GM08714 (cell line): ENCODE results near the gene VAC14.

ENCODE experiments used
- H3K4me3 ChIP-seq: fragments of 200-500 bp; sonication (Bioruptor generic); 2 replicates; pipeline ENCODE4 v1.5.1; 2014; ENCODE audit warnings: mild to moderate bottlenecking, low read length, inconsistent platforms
- ZNF274 ChIP-seq: IDR thresholded peaks from 2 replicates; pipeline ENCODE4 v1.6.1; 2012; ENCODE audit warnings: mild to moderate bottlenecking, low read depth, low read length

VAC14 gene

DNA sequence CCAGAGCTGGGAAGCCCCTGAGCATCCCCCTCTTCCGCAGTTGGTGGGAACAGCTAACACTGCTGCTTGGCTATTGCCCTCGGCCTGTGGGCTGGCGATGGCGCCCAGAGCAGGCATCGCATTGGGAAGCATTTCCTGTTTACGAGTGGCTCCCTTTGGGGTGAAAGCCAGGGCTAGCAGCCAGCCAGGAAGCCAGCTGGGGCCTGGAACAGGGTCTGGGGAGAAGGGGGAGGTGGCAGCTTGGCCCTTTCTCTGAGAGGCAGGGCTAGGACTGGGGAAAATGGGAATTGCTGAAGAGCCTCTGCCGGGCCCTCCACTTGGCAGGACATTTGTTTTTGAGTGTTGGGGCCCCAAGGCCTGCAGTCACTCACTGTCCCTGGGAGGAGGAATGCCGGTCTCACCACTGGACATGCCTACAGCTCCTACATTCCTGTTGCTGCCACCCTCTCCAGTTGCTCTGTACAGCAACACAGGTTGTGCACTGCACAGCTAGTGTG, 112.7 kb downstream of the VAC14 start:
- no peak for TF ChIP-seq ZNF274
- H3K4me3 ChIP-seq: no peak overlapping the region

- no peak for TF ChIP-seq ZNF274
- H3K4me3 ChIP-seq: no peak overlapping the region
Measured at GRCh38 chr16:70687671-70688245, 113.2 kb downstream of the VAC14 start.

DNA sequence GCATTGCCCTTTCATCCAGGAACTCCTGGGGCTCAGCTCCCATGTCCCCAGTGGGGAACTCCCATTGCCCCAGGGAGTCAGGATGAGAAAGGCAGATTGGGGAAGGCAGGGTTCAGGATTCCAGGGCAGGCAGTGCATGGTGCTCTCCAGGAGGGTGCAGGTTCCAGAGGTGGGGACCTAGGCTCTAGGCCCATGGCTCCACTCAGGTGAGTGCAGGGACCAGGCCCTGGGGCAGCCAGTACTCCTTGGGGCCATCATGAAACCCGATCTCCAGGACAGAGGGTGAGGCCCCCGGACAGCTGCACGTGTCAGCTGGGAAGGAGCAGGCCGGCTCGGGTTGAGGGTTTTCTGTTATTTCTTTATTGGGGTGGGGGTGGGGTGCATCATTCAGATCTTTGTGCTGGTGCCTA, 113.9 kb downstream of the VAC14 start:
- no peak for TF ChIP-seq ZNF274
- H3K4me3 ChIP-seq: no peak overlapping the region

- TF ChIP-seq ZNF274: no peak
- no peak overlapping the region for H3K4me3 ChIP-seq
Measured at GRCh38 chr16:70686376-70687101, 114.4 kb downstream of the VAC14 start.

GRCh38 chr16:70685938-70686375, 115.0 kb downstream of the VAC14 start, which contains the start of gene MTSS2:
Gene MTSS2 (minus strand): TSS chr16:70686053. CDS start chr16:70685791, 262 bp downstream.
- H3K4me3 ChIP-seq: peak within 1 kb of the TSS; percentile 35; the same call in 1 of the 2 replicates
- no peak for TF ChIP-seq ZNF274

DNA sequence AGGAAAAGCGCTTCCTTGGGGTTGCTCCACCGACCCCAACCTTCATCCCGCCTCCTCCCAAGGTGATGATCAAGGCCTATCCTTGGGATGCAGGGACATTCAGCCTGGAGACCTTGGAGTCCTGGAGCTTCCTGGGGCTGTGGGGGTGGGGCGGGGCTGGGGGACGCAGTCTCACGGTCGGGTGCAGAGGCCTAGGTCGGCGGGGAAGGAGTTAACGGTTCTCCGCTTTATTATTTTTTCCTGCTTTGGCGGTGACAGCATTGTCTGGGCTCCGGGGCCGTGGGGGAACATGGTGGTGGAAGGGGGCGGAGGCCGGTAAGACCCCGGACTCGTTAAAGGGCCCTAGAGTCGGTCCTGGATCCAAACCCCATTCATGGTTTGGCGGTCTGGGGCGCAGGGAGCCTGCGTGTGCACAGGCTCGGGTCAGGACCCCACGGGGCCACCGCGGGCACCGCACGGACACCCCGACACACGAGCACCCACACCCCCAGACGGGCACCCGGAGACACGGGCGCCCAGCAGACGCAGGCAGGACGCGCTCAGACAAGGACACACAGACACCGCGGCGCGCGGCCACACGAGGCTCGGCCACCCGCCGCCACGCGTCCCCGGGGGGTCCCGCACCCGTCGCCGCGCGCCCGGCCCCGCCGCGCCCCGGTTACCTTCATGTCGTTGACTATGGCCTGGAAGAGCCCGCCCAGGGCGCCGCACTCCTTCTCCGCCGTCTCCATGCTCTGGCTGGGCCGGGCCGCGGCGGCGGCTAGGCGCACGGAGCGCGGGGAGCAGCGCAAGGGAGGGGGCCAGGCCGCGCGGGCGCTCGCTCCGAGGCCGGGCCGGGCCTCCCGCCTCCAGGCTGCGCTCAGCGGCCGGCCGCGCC, 115.7 kb downstream of the VAC14 start:
- peak overlapping the region; percentile 35; the same call in 1 of the 2 replicates for H3K4me3 ChIP-seq
- no peak for TF ChIP-seq ZNF274

- no peak overlapping the region for H3K4me3 ChIP-seq
- TF ChIP-seq ZNF274: no peak
Measured at GRCh38 chr16:70684146-70685060, 116.6 kb downstream of the VAC14 start.

DNA sequence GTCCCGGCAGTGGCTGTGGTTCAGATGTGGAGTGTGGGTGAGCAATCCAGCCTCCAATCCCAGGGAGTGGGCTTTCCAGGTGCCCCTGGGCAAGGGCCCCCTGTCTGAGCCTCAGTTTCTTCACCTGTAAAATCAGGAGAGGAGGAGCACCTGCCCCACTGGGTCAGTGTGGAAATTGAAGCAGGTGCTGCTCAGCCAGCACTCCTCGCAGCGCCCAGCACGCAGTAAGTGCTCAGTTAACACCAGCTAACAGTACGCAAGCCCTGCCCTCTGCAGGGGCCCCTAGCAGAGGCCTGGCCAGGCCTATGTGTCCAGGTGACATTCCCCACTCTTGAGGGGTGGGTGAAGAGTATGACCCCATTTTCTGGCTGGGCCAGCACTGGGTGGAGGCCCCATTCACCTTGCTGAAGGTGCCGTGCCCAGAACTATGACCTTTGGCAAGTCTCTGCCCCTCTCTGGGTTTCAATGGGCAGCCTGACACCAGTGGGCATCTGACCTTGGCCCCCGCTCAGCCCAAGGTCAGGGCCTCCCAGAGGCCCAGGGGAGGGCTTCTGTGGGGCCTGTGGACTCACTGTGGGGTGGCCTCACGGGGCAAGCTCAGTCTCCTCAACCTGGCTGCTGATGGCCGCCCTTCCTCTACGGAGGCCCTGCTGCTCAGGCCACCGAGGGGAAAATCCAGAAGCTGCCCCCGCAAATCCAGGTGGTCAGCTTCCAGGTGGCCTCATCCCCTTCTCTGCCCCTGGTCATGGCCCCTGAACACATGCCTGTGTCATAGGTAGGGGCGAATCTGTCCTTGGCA, 117.6 kb downstream of the VAC14 start:
- no peak for TF ChIP-seq ZNF274
- H3K4me3 ChIP-seq: no peak overlapping the region

- H3K4me3 ChIP-seq: no peak overlapping the region
- no peak for TF ChIP-seq ZNF274
Measured at GRCh38 chr16:70682239-70683145, 118.5 kb downstream of the VAC14 start.

DNA sequence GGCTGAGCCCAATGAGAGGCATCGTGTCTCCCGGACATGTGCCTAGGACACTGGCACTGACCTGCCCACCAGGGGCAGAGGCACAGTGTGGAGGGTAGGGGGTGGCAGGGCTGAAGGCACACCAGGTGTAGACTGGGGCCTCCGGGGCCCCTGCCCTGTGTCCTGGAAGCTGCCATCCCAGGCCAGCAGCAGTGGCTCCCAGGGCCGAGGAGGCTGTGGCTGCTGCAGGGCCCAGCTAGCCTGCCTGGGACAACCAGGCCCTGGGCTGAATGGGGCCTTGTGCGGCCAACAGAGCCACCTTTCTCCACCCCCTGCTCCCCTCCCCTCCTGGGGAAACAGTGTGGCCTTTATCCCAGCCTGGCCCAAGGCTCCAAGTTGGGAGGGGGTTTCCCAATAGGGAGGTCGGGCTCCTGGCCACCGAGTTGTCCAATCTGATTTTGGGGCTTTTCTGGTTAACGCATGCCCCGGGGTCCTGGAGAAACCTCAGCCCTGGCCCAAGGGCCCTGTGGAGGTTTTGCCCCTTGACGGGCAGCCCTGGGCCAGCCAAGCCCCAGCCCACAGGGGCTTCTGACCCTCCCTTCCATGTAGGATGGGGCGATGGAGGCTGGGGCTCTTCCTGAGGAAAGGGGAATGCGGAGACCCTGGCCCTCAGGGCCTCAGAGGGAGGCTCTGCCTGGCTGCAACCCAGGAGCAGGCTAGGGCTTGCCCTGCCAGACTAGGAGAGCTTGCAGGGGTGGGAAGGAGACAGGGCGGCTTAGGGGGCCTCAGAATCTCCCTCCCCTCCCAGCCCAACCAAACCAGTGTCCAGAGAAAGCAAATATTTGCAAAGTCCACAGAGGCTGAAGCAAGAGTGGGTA, 119.3 kb downstream of the VAC14 start:
- no peak overlapping the region for H3K4me3 ChIP-seq
- no peak for TF ChIP-seq ZNF274
